Pancreas (tissue), 10 donors: ENCODE results near the gene PLEK. TPM values are rescaled to one million over a fixed set of nuclear protein-coding genes. Genes with fewer than 3 reads are reported as not detected.

Source experiments
- ATAC-seq, 4 donors: fragments of 200-7000 bp; cut with Tn5 transposase; one replicate each; pipeline versions ENCODE4 v1.8.0 to v1.9.1; 2020; ENCODE audit warnings: mild to moderate bottlenecking in 4 of 4, moderate library complexity in 4 of 4
- DNase-seq, 6 donors: peaks; one replicate each; pipeline ENCODE4 v3.0.0-alpha.2; 2020
- FAIRE-seq: peaks from 2 replicates; lab custom pipeline; 2012; peaks lifted over from hg19 to GRCh38; lab: Jason Lieb, UNC
- H3K27ac ChIP-seq, 4 donors: fragments of 200-600 bp; sonication (generic); 1 replicate in 3 of 4; 2 replicates in 1 of 4; pipeline versions ENCODE4 v1.5.0 to v1.8.0; 2020
- H3K27me3 ChIP-seq, 4 donors: fragments of 200-600 bp; one replicate each; pipeline ENCODE4 v1.8.0; 2021
- H3K36me3 ChIP-seq, 3 donors: fragments of 200-600 bp; sonication (generic) in 1 of 3; one replicate each; pipeline versions ENCODE4 v1.5.0 to v1.8.0; 2020 to 2021
- H3K4me1 ChIP-seq, 3 donors: fragments of 200-600 bp; one replicate each; pipeline ENCODE4 v1.8.0; 2021
- H3K4me3 ChIP-seq, 4 donors: fragments of 200-600 bp; sonication (generic) in 2 of 4; one replicate each; pipeline versions ENCODE4 v1.5.0 to v1.8.0; 2020 to 2021
- H3K9me3 ChIP-seq, 4 donors: fragments of 200-600 bp; one replicate each; pipeline ENCODE4 v1.8.0; 2021
- CTCF ChIP-seq, 4 donors: fragments of 200-600 bp; sonication (generic) in 3 of 4; IDR thresholded peaks; one replicate each; pipeline versions ENCODE4 v1.5.0 to v1.8.0; 2021; ENCODE audit warnings: antibody characterized with exemption in 4 of 4
- WGBS, 2 donors: extraction: QIAGEN DNeasy Blood & Tissue Kit; methylation state at CpG; one replicate each; pipeline ENCODE4 v1.1.7; 2013; 5-methylcytosine and 5-hydroxymethylcytosine counted together
- intact Hi-C, 3 donors: fragments of 100-400 bp; cut with DNase I; formaldehyde crosslinking; loops; one replicate each; pipeline versions ENCODE4 v1.11.1 to v1.14.2; 2022
- polyA plus RNA-seq, 2 donors: library from polyadenylated mRNA; stranded (reverse); fragments of 200-250 nt; gene quantifications; one replicate each; pipeline ENCODE4 v1.2.3, GENCODE V29; 2013
- total RNA-seq, 6 donors: library from RNA; stranded (reverse); fragmentation: NEBNext Ultra II Directional in 4 of 6; extraction: Animal tissue kit (Norgen Biotek cat#: 25700) in 4 of 6; gene quantifications; one replicate each; pipeline versions ENCODE4 v1.2.1 to v1.2.4, GENCODE V29; 2021 to 2023
- donor health status: healthy with polysubstance abuse.
- donor health status: DM: no; HTN: no; CAD: no; lungs with moderate emphysema.
- donor health status: DM: no; HTN: no; CAD: no.
- donor health status: control.
- donor health status: control.
- donor health status: Bipolar disorder and iron deficiency.
- donor health status: DM: yes; HTN: yes; CAD: no.
- donor health status: DM: no; HTN: no; CAD: no.
- donor health status: DM: no; HTN: no; CAD: no.
- donor health status: DM: yes; HTN: yes; CAD: no.

The PLEK gene
- total and polyA plus RNA-seq, 8 donors, result 0.28 to 8.0 (median 1.5) TPM

GRCh38 chr2:68359889-68360288 is 5.2 kb upstream of the PLEK start:
- H3K27me3 ChIP-seq, result no peaks in the 10 kb centered on the region
- no peaks in the 10 kb centered on the region for H3K9me3 ChIP-seq
- FAIRE-seq (no peak), ATAC-seq (no peak), DNase-seq (no peak)
- no peak for TF ChIP-seq CTCF (IDR thresholded peaks at IDR 0.05)
- H3K4me1 ChIP-seq, result no peaks in the 10 kb centered on the region
- no peak overlapping the region for H3K27ac ChIP-seq
- no peaks in the 10 kb centered on the region for H3K36me3 ChIP-seq
- no peak overlapping the region for H3K4me3 ChIP-seq
- WGBS, 2 donors, result 63 to 87% methylated on average over 3 of the region's 3 CpGs
- intact Hi-C loops, result no loop called here

GRCh38 chr2:68362069-68362468 is 3.0 kb upstream of the PLEK start:
- Histone ChIP-seq H3K4me1 (no peaks in the 10 kb centered on the region), H3K36me3 (no peaks in the 10 kb centered on the region), H3K27me3 (no peaks in the 10 kb centered on the region), H3K4me3 (no peak overlapping the region), H3K9me3 (no peaks in the 10 kb centered on the region), H3K27ac (no peak overlapping the region)
- FAIRE-seq (no peak), ATAC-seq (peak; percentile 83 to 90 (median 87)), DNase-seq (peak; percentile 43 to 74 (median 61))
- intact Hi-C loops, result no loop called here
- TF ChIP-seq CTCF (IDR thresholded peaks at IDR 0.05), result peak; percentile 54 to 65 (median 62)
- 29 to 33% methylated on average over 12 of the region's 12 CpGs for WGBS, 2 donors

- Histone ChIP-seq H3K9me3 (no peaks in the 10 kb centered on the region), H3K27me3 (no peaks in the 10 kb centered on the region), H3K4me3 (no peak overlapping the region), H3K27ac (no peak overlapping the region), H3K4me1 (no peaks in the 10 kb centered on the region), H3K36me3 (no peaks in the 10 kb centered on the region)
- no peak for TF ChIP-seq CTCF (IDR thresholded peaks at IDR 0.05)
- FAIRE-seq (no peak), DNase-seq (no peak), ATAC-seq (peak in 2 of 4 donors; percentile 14 to 36)
- intact Hi-C loops, result no loop called here
- 91 to 92% methylated on average over 7 of the region's 7 CpGs for WGBS, 2 donors
Observed at GRCh38 chr2:68362749-68363148, 2.3 kb upstream of the PLEK start.

- DNase-seq, result no peak
- no peaks in the 10 kb centered on the region for H3K27me3 ChIP-seq
- FAIRE-seq, result no peak
- H3K4me1 ChIP-seq, result no peaks in the 10 kb centered on the region
- WGBS, 2 donors, result 90 to 94% methylated on average over 4 of the region's 4 CpGs
- H3K36me3 ChIP-seq, result no peaks in the 10 kb centered on the region
- no peak overlapping the region for H3K27ac ChIP-seq
- no peak for TF ChIP-seq CTCF (IDR thresholded peaks at IDR 0.05)
- no peak overlapping the region for H3K4me3 ChIP-seq
- intact Hi-C loops, result no loop called here
- H3K9me3 ChIP-seq, result no peaks in the 10 kb centered on the region
- ATAC-seq, result no peak
Observed at GRCh38 chr2:68363721-68364120, 1.4 kb upstream of the PLEK start.

GRCh38 chr2:68366083-68366560 is 1.0 kb downstream of the PLEK start:
- Histone ChIP-seq H3K36me3 (no peaks in the 10 kb centered on the region), H3K27ac (no peak overlapping the region), H3K4me3 (peak overlapping the region in 1 of 4 donors; percentile 26), H3K4me1 (peaks cover 0 to under 1% (median 0%) of the 10 kb centered on the region in 3 donors), H3K9me3 (no peaks in the 10 kb centered on the region), H3K27me3 (no peaks in the 10 kb centered on the region)
- no peak for TF ChIP-seq CTCF (IDR thresholded peaks at IDR 0.05)
- FAIRE-seq, result no peak
- DNase-seq, result no peak
- 78 to 81% methylated on average over 4 of the region's 4 CpGs for WGBS, 2 donors
- intact Hi-C loops, result no loop called here
- ATAC-seq, result peak in 2 of 4 donors; percentile 46 to 48
